Prostate gland (tissue), 2 donors: ENCODE data around the gene DPH3.

Experiments
- POLR2A ChIP-seq: fragments of 450-650 bp; IDR thresholded peaks from one replicate; pipeline ENCODE4 v1.6.1; 2016; ENCODE audit warnings: antibody characterized with exemption, mild to moderate bottlenecking
- TF ChIP-seq, protein P1 (sequence below), 4 experiments: fragments of 200-600 bp in 2 of 4; fragments of 450-650 bp in 2 of 4; sonication (generic) in 2 of 4; IDR thresholded peaks; 1 replicate in 3 of 4; 2 replicates in 1 of 4; pipeline ENCODE4 v1.5.1; 2016 to 2019; ENCODE audit warnings: antibody characterized with exemption in 4 of 4, mild to moderate bottlenecking in 2 of 4, moderate library complexity in 2 of 4

DNA sequence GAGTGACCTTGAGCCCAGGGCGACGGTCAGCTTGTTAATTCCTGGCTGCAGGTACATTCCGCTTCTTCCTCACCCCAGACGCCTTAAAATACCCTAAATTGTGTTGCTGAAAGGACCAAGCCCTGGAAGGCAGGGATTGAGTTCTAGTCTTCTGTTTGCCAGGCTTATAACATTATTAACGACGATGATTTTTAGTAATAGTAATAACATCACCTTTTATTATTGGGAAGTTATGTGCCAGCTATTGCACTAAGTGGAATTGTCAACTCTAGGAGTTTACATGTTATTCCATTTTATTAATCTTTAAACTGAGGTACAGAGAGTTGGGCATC lies 678 bp upstream of the DPH3 start:
- TF ChIP-seq, protein P1, sequence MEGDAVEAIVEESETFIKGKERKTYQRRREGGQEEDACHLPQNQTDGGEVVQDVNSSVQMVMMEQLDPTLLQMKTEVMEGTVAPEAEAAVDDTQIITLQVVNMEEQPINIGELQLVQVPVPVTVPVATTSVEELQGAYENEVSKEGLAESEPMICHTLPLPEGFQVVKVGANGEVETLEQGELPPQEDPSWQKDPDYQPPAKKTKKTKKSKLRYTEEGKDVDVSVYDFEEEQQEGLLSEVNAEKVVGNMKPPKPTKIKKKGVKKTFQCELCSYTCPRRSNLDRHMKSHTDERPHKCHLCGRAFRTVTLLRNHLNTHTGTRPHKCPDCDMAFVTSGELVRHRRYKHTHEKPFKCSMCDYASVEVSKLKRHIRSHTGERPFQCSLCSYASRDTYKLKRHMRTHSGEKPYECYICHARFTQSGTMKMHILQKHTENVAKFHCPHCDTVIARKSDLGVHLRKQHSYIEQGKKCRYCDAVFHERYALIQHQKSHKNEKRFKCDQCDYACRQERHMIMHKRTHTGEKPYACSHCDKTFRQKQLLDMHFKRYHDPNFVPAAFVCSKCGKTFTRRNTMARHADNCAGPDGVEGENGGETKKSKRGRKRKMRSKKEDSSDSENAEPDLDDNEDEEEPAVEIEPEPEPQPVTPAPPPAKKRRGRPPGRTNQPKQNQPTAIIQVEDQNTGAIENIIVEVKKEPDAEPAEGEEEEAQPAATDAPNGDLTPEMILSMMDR (IDR thresholded peaks at IDR 0.05), result no peak
- no peak for TF ChIP-seq POLR2A
